Measurements from ENCODE around the gene AVL9. TPM values are rescaled to one million over a fixed set of nuclear protein-coding genes. Genes with fewer than 3 reads are reported as not detected.

Gene AVL9
- total RNA-seq (ENCODE audit: unreplicated experiment) = 46.8 TPM
- long read RNA-seq, partial matches to known transcripts = 2 of 6 reads
- long read RNA-seq, other reads (novel, unspliced or antisense) = 4 of 6 reads

DNA sequence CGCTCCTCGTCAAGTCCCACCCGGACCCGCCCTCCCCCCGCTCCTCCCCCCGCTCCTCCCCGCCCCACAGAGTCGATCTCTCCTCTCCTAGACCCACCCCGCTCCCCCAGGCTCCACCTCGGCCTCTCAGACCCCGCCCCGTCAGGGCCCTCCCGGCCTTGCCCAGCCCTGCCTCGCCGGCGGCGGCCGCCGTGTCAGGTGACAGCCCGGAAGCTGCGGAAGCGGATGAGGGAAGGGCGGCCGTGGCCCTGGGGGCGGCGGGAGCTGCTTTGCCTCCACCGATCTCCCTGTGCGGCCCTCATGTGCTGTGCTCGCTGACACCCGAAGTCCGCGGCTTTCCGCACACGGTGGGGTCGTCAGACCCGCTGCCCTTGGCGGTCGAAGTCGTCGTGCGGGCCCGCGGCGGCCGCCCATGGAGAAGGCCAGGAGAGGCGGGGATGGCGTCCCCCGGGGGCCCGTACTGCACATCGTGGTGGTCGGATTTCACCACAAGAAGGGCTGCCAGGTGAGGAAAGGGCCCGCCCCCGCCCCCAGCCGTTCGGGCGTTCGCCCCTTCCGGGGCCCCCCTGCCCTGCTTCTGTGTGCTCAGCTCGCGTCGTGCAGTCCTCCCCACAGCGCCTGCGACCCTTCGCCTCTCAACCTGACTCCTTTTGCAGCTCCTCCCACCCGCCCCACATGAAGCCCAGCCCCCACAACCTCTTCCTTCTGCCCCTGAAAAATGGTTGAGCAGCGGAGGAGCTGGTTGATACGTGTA, at the start of gene AVL9:
Gene AVL9 (plus strand): TSS at position 192 of the 754 bp plus-strand sequence. CDS start 221 bp downstream, at position 413.
- Mint-ChIP-seq H3K36me3 (ENCODE audit: unreplicated experiment) (no peaks in the 10 kb centered on the region), H3K4me3 (ENCODE audit: unreplicated experiment) (peak within 1 kb of the TSS; percentile 94), H3K4me1 (ENCODE audit: low read depth, unreplicated experiment) (peaks cover 4% of the 10 kb centered on the region), H3K27me3 (ENCODE audit: unreplicated experiment) (peaks cover 3% of the 10 kb centered on the region), H3K27ac (ENCODE audit: unreplicated experiment) (peak within 1 kb of the TSS; percentile 94), H3K9me3 (ENCODE audit: unreplicated experiment) (peaks cover 5% of the 10 kb centered on the region)
- no peak for TF ChIP-seq CTCF (IDR thresholded peaks at IDR 0.05; ENCODE audit: partially characterized antibody, unreplicated experiment)
- DNase-seq = peak; percentile 100

GRCh38 chr7:32447218-32447617, 48.1 kb upstream of the AVL9 start:
- Mint-ChIP-seq H3K27ac (ENCODE audit: unreplicated experiment) (no peak overlapping the region), H3K4me3 (ENCODE audit: unreplicated experiment) (no peak overlapping the region), H3K27me3 (ENCODE audit: unreplicated experiment) (peaks cover 2% of the 10 kb centered on the region), H3K9me3 (ENCODE audit: unreplicated experiment) (peaks cover 1% of the 10 kb centered on the region), H3K4me1 (ENCODE audit: low read depth, unreplicated experiment) (no peaks in the 10 kb centered on the region), H3K36me3 (ENCODE audit: unreplicated experiment) (peaks cover 6% of the 10 kb centered on the region)
- DNase-seq = no peak
- TF ChIP-seq CTCF (IDR thresholded peaks at IDR 0.05; ENCODE audit: partially characterized antibody, unreplicated experiment) = no peak

GRCh38 chr7:32453341-32454011, 41.8 kb upstream of the AVL9 start:
- peaks cover 2% of the 10 kb centered on the region for H3K9me3 Mint-ChIP-seq (ENCODE audit: unreplicated experiment)
- no peak for TF ChIP-seq CTCF (IDR thresholded peaks at IDR 0.05; ENCODE audit: partially characterized antibody, unreplicated experiment)
- H3K27ac Mint-ChIP-seq (ENCODE audit: unreplicated experiment) = no peak overlapping the region
- no peaks in the 10 kb centered on the region for H3K36me3 Mint-ChIP-seq (ENCODE audit: unreplicated experiment)
- no peaks in the 10 kb centered on the region for H3K27me3 Mint-ChIP-seq (ENCODE audit: unreplicated experiment)
- no peaks in the 10 kb centered on the region for H3K4me1 Mint-ChIP-seq (ENCODE audit: low read depth, unreplicated experiment)
- DNase-seq = no peak
- H3K4me3 Mint-ChIP-seq (ENCODE audit: unreplicated experiment) = no peak overlapping the region

DNA sequence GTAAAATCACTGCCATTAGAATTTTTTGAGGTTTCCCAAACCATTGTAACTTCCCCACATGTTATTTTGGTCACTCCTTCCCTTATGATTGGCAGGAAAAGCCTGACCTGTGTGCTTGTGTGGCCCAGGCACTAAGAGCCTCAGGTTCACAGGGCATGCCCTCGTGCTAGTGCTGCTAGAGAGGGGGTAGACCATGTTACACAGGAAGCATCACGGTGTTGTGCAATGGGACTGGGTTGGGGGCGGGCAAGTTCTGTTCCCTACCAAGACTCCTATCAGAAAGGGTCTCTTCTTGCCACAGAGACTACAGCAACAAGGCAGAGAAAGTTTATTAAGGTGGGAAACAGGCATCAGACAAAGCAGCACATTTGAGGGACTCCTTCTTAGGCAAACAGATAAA, 37.3 kb upstream of the AVL9 start:
- Mint-ChIP-seq H3K4me3 (ENCODE audit: unreplicated experiment) (no peak overlapping the region), H3K36me3 (ENCODE audit: unreplicated experiment) (no peaks in the 10 kb centered on the region), H3K4me1 (ENCODE audit: low read depth, unreplicated experiment) (no peaks in the 10 kb centered on the region), H3K9me3 (ENCODE audit: unreplicated experiment) (no peaks in the 10 kb centered on the region), H3K27me3 (ENCODE audit: unreplicated experiment) (no peaks in the 10 kb centered on the region), H3K27ac (ENCODE audit: unreplicated experiment) (no peak overlapping the region)
- DNase-seq = no peak
- no peak for TF ChIP-seq CTCF (IDR thresholded peaks at IDR 0.05; ENCODE audit: partially characterized antibody, unreplicated experiment)

GRCh38 chr7:32459788-32460187, 35.5 kb upstream of the AVL9 start:
- no peak for TF ChIP-seq CTCF (IDR thresholded peaks at IDR 0.05; ENCODE audit: partially characterized antibody, unreplicated experiment)

More at GRCh38 chr7:32459788-32460187, 35.5 kb upstream of the AVL9 start:
- Mint-ChIP-seq H3K4me1 (ENCODE audit: low read depth, unreplicated experiment) (no peaks in the 10 kb centered on the region), H3K36me3 (ENCODE audit: unreplicated experiment) (no peaks in the 10 kb centered on the region), H3K27me3 (ENCODE audit: unreplicated experiment) (no peaks in the 10 kb centered on the region), H3K27ac (ENCODE audit: unreplicated experiment) (no peak overlapping the region), H3K4me3 (ENCODE audit: unreplicated experiment) (no peak overlapping the region), H3K9me3 (ENCODE audit: unreplicated experiment) (no peaks in the 10 kb centered on the region)
- DNase-seq = no peak

All from glutamatergic neuron (in vitro differentiated cells).